Measurements from ENCODE around the gene ADAM30.

Gene ADAM30

GRCh38 chr1:119902775-119903442 is 6.6 kb upstream of the ADAM30 start:
- Mint-ChIP-seq H3K36me3 (ENCODE audit: insufficient read depth) (peaks cover 2% of the 10 kb centered on the region), H3K4me3 (no peak overlapping the region), H3K27me3 (peaks cover 31% of the 10 kb centered on the region), H3K4me1 (no peaks in the 10 kb centered on the region), H3K9me3 (peaks cover 5% of the 10 kb centered on the region), H3K27ac (ENCODE audit: low read depth) (no peak overlapping the region)
- ATAC-seq (replicated peaks; ENCODE audit: extremely low read depth, poor library complexity, severe bottlenecking) (no peak), DNase-seq (ENCODE audit: low spot score in 2 of 2) (no peak)

- peaks cover 2% of the 10 kb centered on the region for H3K36me3 Mint-ChIP-seq (ENCODE audit: insufficient read depth)
- H3K27me3 Mint-ChIP-seq: peaks cover 17% of the 10 kb centered on the region
- ATAC-seq (replicated peaks; ENCODE audit: extremely low read depth, poor library complexity, severe bottlenecking): no peak
- H3K4me3 Mint-ChIP-seq: no peak overlapping the region
- H3K9me3 Mint-ChIP-seq: no peaks in the 10 kb centered on the region
- no peak overlapping the region for H3K27ac Mint-ChIP-seq (ENCODE audit: low read depth)
- no peaks in the 10 kb centered on the region for H3K4me1 Mint-ChIP-seq
- DNase-seq (ENCODE audit: low spot score in 2 of 2): no peak
Measured at GRCh38 chr1:119898981-119899720, 2.8 kb upstream of the ADAM30 start.

GRCh38 chr1:119898530-119898929 is 2.2 kb upstream of the ADAM30 start:
- Mint-ChIP-seq H3K27ac (ENCODE audit: low read depth) (no peak overlapping the region), H3K9me3 (no peaks in the 10 kb centered on the region), H3K36me3 (ENCODE audit: insufficient read depth) (peaks cover 2% of the 10 kb centered on the region), H3K27me3 (peaks cover 12% of the 10 kb centered on the region), H3K4me1 (no peaks in the 10 kb centered on the region), H3K4me3 (no peak overlapping the region)
- no peak for DNase-seq (ENCODE audit: low spot score in 2 of 2)
- no peak for ATAC-seq (replicated peaks; ENCODE audit: extremely low read depth, poor library complexity, severe bottlenecking)

DNA sequence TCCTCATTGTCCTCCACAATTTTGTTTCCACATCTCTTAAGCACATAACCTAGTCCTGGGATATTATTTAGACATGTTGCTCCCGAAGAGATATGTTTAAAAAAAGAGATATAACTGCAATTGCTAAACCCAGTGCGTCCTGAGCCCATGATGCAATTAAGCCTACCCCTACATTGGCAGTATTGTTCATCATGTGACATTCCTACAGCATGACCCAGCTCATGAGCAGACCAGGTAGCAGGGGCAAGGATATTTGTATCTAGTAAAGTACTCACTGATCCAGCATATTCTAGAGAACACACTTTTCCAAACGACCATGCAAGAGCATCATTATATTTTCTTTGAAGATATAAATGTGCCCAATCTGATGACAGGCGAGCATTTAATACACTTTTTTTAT is 1.2 kb downstream of the ADAM30 start:
- H3K4me1 Mint-ChIP-seq: no peaks in the 10 kb centered on the region
- no peak overlapping the region for H3K27ac Mint-ChIP-seq (ENCODE audit: low read depth)
- ATAC-seq (replicated peaks; ENCODE audit: extremely low read depth, poor library complexity, severe bottlenecking) (no peak), DNase-seq (ENCODE audit: low spot score in 2 of 2) (no peak)
- no peaks in the 10 kb centered on the region for H3K36me3 Mint-ChIP-seq (ENCODE audit: insufficient read depth)
- H3K27me3 Mint-ChIP-seq: peaks cover 19% of the 10 kb centered on the region
- no peaks in the 10 kb centered on the region for H3K9me3 Mint-ChIP-seq
- no peak overlapping the region for H3K4me3 Mint-ChIP-seq

DNA sequence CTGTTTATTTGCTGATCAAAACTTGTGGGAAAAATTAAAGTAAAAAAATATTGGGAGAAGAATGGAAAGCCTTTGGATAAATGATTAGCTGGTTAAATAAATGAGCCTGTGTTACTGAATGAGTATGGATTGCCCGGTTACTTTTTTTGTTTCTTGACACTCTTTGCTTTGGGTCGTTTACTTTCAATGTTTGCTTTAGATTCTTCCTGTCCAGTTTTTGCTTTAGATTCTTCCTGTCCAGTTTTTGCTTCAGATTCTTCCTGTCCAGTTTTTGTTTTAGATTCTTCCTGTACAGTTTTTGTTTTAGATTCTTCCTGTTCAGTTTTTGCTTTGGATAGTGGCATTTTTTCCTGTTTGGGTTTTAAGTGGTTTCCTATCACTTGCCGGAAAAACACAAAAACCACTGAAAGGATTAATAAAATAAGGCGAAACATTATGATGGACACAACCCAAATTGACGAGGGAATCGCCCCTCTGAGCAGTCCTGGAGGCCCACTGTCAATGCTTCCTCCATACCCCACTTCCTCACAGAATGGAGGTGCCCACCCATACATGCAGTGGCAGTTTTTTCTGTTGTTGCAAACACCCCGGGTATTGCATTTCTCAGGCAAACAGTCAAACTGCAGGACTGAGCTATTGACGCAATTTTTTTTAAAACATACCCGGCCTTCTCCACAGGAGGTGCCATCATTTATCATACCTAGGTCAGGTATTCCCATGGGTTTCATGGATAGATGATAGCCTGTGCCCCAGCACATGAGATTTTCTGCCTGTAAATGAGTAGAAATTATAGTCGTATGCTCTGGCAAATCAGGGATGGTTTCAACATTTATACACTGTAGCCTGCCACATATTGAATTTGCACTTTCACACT is 2.3 kb downstream of the ADAM30 start:
- Mint-ChIP-seq H3K4me3 (no peak overlapping the region), H3K27ac (ENCODE audit: low read depth) (no peak overlapping the region)

GRCh38 chr1:119893238-119893791 is 3.0 kb downstream of the ADAM30 start:
- ATAC-seq (replicated peaks; ENCODE audit: extremely low read depth, poor library complexity, severe bottlenecking) (no peak), DNase-seq (ENCODE audit: low spot score in 2 of 2) (no peak)
- no peak overlapping the region for H3K27ac Mint-ChIP-seq (ENCODE audit: low read depth)
- H3K27me3 Mint-ChIP-seq: peaks cover 34% of the 10 kb centered on the region
- H3K36me3 Mint-ChIP-seq (ENCODE audit: insufficient read depth): no peaks in the 10 kb centered on the region
- no peak overlapping the region for H3K4me3 Mint-ChIP-seq
- H3K9me3 Mint-ChIP-seq: peaks cover 6% of the 10 kb centered on the region
- H3K4me1 Mint-ChIP-seq: no peaks in the 10 kb centered on the region

More for the DNA sequence above, 2.3 kb downstream of the ADAM30 start:
- DNase-seq (ENCODE audit: low spot score in 2 of 2) (no peak), ATAC-seq (replicated peaks; ENCODE audit: extremely low read depth, poor library complexity, severe bottlenecking) (no peak)
- H3K36me3 Mint-ChIP-seq (ENCODE audit: insufficient read depth): no peaks in the 10 kb centered on the region
- H3K9me3 Mint-ChIP-seq: no peaks in the 10 kb centered on the region
- no peaks in the 10 kb centered on the region for H3K4me1 Mint-ChIP-seq
- peaks cover 27% of the 10 kb centered on the region for H3K27me3 Mint-ChIP-seq

- Mint-ChIP-seq H3K9me3 (peaks cover 8% of the 10 kb centered on the region), H3K4me1 (no peaks in the 10 kb centered on the region), H3K36me3 (ENCODE audit: insufficient read depth) (no peaks in the 10 kb centered on the region), H3K4me3 (no peak overlapping the region), H3K27ac (ENCODE audit: low read depth) (no peak overlapping the region), H3K27me3 (peaks cover 39% of the 10 kb centered on the region)
- no peak for DNase-seq (ENCODE audit: low spot score in 2 of 2)
- no peak for ATAC-seq (replicated peaks; ENCODE audit: extremely low read depth, poor library complexity, severe bottlenecking)
Measured at GRCh38 chr1:119891386-119891785, 4.9 kb downstream of the ADAM30 start.

DNA sequence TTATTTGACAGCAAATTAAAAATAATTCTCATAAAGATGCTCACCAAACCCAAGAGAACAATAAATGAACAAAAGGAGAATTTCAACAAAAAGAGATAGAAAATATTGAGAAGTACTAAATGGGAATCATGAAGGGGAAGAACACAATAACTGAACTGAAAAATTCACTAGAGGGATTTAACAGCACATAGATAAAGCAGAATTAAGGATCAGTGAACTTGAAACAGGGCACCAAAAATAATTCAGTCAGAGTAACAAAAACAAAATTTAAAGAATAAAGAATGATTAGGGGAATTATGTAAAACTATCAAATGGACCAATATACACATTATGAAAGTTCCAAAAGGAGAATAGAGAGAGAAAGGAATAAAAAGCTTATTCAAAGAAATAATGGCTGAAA is 7.8 kb downstream of the ADAM30 start:
- Mint-ChIP-seq H3K4me3 (no peak overlapping the region), H3K4me1 (no peaks in the 10 kb centered on the region), H3K9me3 (peaks cover 8% of the 10 kb centered on the region), H3K27me3 (peaks cover 30% of the 10 kb centered on the region), H3K27ac (ENCODE audit: low read depth) (no peak overlapping the region), H3K36me3 (ENCODE audit: insufficient read depth) (no peaks in the 10 kb centered on the region)
- DNase-seq (ENCODE audit: low spot score in 2 of 2): no peak
- no peak for ATAC-seq (replicated peaks; ENCODE audit: extremely low read depth, poor library complexity, severe bottlenecking)

- no peaks in the 10 kb centered on the region for H3K4me1 Mint-ChIP-seq
- H3K4me3 Mint-ChIP-seq: no peak overlapping the region
- ATAC-seq (replicated peaks; ENCODE audit: extremely low read depth, poor library complexity, severe bottlenecking) (no peak), DNase-seq (ENCODE audit: low spot score in 2 of 2) (no peak)
- H3K27ac Mint-ChIP-seq (ENCODE audit: low read depth): no peak overlapping the region
- peaks cover 30% of the 10 kb centered on the region for H3K27me3 Mint-ChIP-seq
- peaks cover 8% of the 10 kb centered on the region for H3K9me3 Mint-ChIP-seq
- H3K36me3 Mint-ChIP-seq (ENCODE audit: insufficient read depth): no peaks in the 10 kb centered on the region
Measured at GRCh38 chr1:119887427-119887826, 8.9 kb downstream of the ADAM30 start.

- Mint-ChIP-seq H3K9me3 (peaks cover 8% of the 10 kb centered on the region), H3K36me3 (ENCODE audit: insufficient read depth) (no peaks in the 10 kb centered on the region), H3K27ac (ENCODE audit: low read depth) (no peak overlapping the region), H3K27me3 (peaks cover 31% of the 10 kb centered on the region), H3K4me1 (no peaks in the 10 kb centered on the region), H3K4me3 (no peak overlapping the region)
- no peak for ATAC-seq (replicated peaks; ENCODE audit: extremely low read depth, poor library complexity, severe bottlenecking)
- peak; percentile 25 to 34 for DNase-seq (ENCODE audit: low spot score in 2 of 2)
Measured at GRCh38 chr1:119885903-119886783, 10.2 kb downstream of the ADAM30 start.

DNA sequence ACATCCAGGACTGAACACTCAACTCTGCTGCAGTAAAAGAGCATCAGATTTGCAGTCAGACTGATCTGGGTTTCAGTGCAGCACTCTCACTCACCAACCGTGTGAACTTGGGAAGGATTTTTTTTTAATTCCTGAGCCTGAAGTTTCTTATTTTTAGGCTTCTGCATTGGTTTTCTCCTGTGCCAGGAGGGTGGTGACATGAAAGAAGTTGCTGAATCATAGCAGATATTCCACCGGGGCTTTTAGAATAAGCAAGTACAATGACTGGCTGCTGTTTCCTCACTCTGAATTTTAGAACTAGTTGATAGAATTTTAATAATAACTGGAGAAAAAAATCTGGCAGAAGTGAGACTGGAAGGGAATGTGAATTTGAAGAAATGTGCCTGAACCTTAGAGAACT is 11.6 kb downstream of the ADAM30 start:
- Mint-ChIP-seq H3K27me3 (peaks cover 35% of the 10 kb centered on the region), H3K9me3 (peaks cover 8% of the 10 kb centered on the region), H3K4me1 (no peaks in the 10 kb centered on the region), H3K27ac (ENCODE audit: low read depth) (no peak overlapping the region), H3K36me3 (ENCODE audit: insufficient read depth) (no peaks in the 10 kb centered on the region), H3K4me3 (no peak overlapping the region)
- ATAC-seq (replicated peaks; ENCODE audit: extremely low read depth, poor library complexity, severe bottlenecking) (no peak), DNase-seq (ENCODE audit: low spot score in 2 of 2) (no peak)

DNA sequence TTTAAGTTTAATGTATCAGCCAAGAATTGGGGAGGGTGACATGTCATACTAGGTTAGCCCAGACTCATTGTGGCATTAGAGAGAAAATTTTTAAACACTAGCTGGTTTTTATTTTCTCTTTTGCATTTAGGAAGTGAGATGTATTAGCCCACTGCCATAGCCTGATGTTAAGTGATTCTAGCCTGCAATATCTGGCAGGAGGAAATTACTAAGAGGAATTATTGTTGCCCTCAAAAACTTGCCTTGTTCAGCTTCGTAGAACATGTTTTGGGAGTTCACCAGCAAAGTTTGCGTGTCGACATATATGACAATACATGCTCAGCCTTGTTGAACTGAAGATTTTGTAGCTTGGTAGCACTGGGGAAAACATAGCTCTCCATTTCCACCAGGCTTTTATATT is 12.5 kb downstream of the ADAM30 start:
- peaks cover 8% of the 10 kb centered on the region for H3K9me3 Mint-ChIP-seq
- no peaks in the 10 kb centered on the region for H3K4me1 Mint-ChIP-seq
- no peak overlapping the region for H3K4me3 Mint-ChIP-seq
- H3K27me3 Mint-ChIP-seq: peaks cover 32% of the 10 kb centered on the region
- no peak overlapping the region for H3K27ac Mint-ChIP-seq (ENCODE audit: low read depth)
- no peaks in the 10 kb centered on the region for H3K36me3 Mint-ChIP-seq (ENCODE audit: insufficient read depth)
- DNase-seq (ENCODE audit: low spot score in 2 of 2) (no peak), ATAC-seq (replicated peaks; ENCODE audit: extremely low read depth, poor library complexity, severe bottlenecking) (no peak)

Data from central memory CD8-positive, alpha-beta T cell (primary cell).